Stomach (tissue), 4 donors: ENCODE data around the gene GNA14.

ENCODE experiments used
- CTCF ChIP-seq, 7 experiments: fragments of 450-650 bp in 4 of 7; fragments of 200-600 bp in 3 of 7; sonication (generic) in 3 of 7; IDR thresholded peaks; one replicate each; pipeline ENCODE4 v1.5.1; 2016 to 2019; ENCODE audit warnings: antibody characterized with exemption in 7 of 7, control low read depth in 2 of 7, mild to moderate bottlenecking in 1 of 7
- POLR2A ChIP-seq, 4 donors: fragments of 450-650 bp; IDR thresholded peaks; one replicate each; pipeline ENCODE4 v1.6.1; 2016; ENCODE audit warnings: antibody characterized with exemption in 4 of 4, control low read depth in 2 of 4, mild to moderate bottlenecking in 1 of 4, moderate library complexity in 1 of 4

GRCh38 chr9:77592476-77592875 is 55.6 kb downstream of the GNA14 start:
- no peak for TF ChIP-seq CTCF (IDR thresholded peaks at IDR 0.05)
- TF ChIP-seq POLR2A (IDR thresholded peaks at IDR 0.05), result no peak
